ENCODE measurements around the gene PDXP. TPM values are rescaled to one million over a fixed set of nuclear protein-coding genes. Genes with fewer than 3 reads are reported as not detected.

PDXP gene
- total and polyA plus RNA-seq, 2 of the 13 experiments (the other 11 are each of a cell fraction or from before 2014, with no cell fraction given), result 58.2 to 70.6 TPM

DNA sequence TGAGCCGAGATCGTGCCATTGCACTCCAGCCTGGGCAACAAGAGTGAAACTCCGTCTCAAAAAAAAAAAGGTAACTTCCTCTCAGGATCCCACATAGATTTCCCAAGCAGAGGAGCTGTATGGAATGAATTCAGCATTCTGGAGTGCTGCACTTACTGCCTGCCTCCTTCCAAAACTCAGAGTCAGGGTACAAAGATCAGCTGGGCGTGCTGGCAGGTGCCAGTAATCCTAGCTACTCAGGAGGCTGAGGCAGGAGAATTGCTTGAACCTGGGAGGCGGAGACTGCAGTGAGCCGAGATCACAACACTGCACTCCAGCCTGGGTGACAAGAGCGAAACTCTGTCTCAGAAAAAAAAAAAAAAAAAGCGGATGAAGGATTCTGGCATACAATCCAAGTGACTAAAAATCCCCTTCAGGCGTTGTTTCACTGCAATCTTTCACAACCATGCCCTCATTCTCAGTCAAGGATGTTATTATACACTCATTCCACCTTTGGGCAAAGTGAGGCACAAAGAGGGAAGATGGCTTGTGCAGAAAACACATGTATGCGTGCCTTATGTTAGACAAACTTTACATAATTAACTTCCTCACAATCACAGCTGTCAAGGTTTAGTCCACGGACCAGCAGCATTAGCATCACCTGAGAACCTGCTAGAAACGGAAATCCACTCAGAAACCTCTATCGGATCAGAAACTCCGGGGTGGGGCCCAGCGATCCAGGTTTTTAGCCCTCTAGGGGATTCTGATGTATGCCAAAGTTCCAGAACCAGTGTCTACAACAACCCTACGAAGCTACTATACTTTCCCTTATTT, 26.5 kb downstream of the PDXP start (continued):
- no peak for TF ChIP-seq ZNF333 (CRISPR knock-in tag; IDR thresholded peaks at IDR 0.05; ENCODE audit: borderline replicate concordance)
- peak; percentile 59; the same call in 1 of the 2 replicates for TF ChIP-seq ADNP (CRISPR knock-in tag; IDR thresholded peaks at IDR 0.05)
- TF ChIP-seq SPEN (CRISPR knock-in tag; IDR thresholded peaks at IDR 0.05; ENCODE audit: low read depth), result no peak
- 0 out of 2 replicates have a peak, but pooled peaks have one; percentile 23 for TF ChIP-seq ZNF614 (CRISPR knock-in tag; IDR thresholded peaks at IDR 0.05; ENCODE audit: borderline replicate concordance)
- no peak for TF ChIP-seq GFI1 (CRISPR knock-in tag; IDR thresholded peaks at IDR 0.05; ENCODE audit: borderline replicate concordance)
- no peak for TF ChIP-seq SP140L (CRISPR knock-in tag; IDR thresholded peaks at IDR 0.05; ENCODE audit: borderline replicate concordance)
- 0 out of 2 replicates have a peak, but pooled peaks have one; percentile 14 for TF ChIP-seq PHF21A (CRISPR knock-in tag; IDR thresholded peaks at IDR 0.05)
- TF ChIP-seq CEBPG (CRISPR knock-in tag; IDR thresholded peaks at IDR 0.05), result peak; percentile 12; the same call in 1 of the 2 replicates
- TF ChIP-seq ETV5 (CRISPR knock-in tag; IDR thresholded peaks at IDR 0.05; ENCODE audit: borderline replicate concordance), result no peak
- TF ChIP-seq ZNF75D (CRISPR knock-in tag; IDR thresholded peaks at IDR 0.05; ENCODE audit: borderline replicate concordance), result no peak
- peak; percentile 61 for TF ChIP-seq PITX1 (CRISPR knock-in tag; IDR thresholded peaks at IDR 0.05)
- TF ChIP-seq, protein P1, sequence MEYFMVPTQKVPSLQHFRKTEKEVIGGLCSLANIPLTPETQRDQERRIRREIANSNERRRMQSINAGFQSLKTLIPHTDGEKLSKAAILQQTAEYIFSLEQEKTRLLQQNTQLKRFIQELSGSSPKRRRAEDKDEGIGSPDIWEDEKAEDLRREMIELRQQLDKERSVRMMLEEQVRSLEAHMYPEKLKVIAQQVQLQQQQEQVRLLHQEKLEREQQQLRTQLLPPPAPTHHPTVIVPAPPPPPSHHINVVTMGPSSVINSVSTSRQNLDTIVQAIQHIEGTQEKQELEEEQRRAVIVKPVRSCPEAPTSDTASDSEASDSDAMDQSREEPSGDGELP (IDR thresholded peaks at IDR 0.05; ENCODE audit: borderline replicate concordance, low read depth), result peak; percentile 61; the same call in 1 of the 2 replicates
- TF ChIP-seq, protein P2, sequence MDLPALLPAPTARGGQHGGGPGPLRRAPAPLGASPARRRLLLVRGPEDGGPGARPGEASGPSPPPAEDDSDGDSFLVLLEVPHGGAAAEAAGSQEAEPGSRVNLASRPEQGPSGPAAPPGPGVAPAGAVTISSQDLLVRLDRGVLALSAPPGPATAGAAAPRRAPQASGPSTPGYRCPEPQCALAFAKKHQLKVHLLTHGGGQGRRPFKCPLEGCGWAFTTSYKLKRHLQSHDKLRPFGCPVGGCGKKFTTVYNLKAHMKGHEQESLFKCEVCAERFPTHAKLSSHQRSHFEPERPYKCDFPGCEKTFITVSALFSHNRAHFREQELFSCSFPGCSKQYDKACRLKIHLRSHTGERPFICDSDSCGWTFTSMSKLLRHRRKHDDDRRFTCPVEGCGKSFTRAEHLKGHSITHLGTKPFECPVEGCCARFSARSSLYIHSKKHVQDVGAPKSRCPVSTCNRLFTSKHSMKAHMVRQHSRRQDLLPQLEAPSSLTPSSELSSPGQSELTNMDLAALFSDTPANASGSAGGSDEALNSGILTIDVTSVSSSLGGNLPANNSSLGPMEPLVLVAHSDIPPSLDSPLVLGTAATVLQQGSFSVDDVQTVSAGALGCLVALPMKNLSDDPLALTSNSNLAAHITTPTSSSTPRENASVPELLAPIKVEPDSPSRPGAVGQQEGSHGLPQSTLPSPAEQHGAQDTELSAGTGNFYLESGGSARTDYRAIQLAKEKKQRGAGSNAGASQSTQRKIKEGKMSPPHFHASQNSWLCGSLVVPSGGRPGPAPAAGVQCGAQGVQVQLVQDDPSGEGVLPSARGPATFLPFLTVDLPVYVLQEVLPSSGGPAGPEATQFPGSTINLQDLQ (CRISPR knock-in tag; IDR thresholded peaks at IDR 0.05), result 0 out of 2 replicates have a peak, but pooled peaks have one; percentile 28
- TF ChIP-seq PAXIP1 (CRISPR knock-in tag; conservative IDR thresholded peaks at IDR 0.05), result peak; percentile 65
- TF ChIP-seq ZNF317 (CRISPR knock-in tag; IDR thresholded peaks at IDR 0.05), result 0 out of 2 replicates have a peak, but pooled peaks have one; percentile 27
- TF ChIP-seq ZFY (CRISPR knock-in tag; IDR thresholded peaks at IDR 0.05), result 0 out of 2 replicates have a peak, but pooled peaks have one; percentile 21
- 0 out of 2 replicates have a peak, but pooled peaks have one; percentile 18 for TF ChIP-seq ELF3 (CRISPR knock-in tag; IDR thresholded peaks at IDR 0.05)
- TF ChIP-seq MED13 (CRISPR knock-in tag; IDR thresholded peaks at IDR 0.05), result no peak
- TF ChIP-seq, protein P3, sequence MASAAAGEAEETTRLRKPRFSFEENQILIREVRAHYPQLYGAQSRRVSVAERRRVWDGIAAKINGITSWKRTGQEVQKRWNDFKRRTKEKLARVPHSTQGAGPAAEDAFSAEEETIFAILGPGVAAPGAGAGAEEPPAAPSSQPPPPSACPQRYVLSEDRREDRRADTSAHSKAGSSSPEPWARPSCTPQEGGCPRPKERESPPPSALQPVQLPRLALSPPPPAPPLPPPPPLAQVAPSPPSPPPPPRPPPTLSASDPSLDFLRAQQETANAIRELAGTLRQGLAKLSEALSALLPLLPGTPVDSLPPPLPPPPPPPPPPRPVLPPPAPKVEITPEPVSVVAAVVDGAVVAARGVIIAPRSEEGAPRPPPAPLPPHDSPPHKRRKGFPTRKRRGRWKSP (CRISPR knock-in tag; IDR thresholded peaks at IDR 0.05), result no peak
- TF ChIP-seq ZNF121 (CRISPR knock-in tag; IDR thresholded peaks at IDR 0.05), result no peak

All from HepG2 (cell line).